C4-2B (cell line): Measurements from ENCODE around the gene HCN4.

Source experiments
- H3K27ac ChIP-seq: fragments of 450-650 bp; 2 replicates; pipeline ENCODE4 v1.5.1; 2017
- ZFX ChIP-seq: fragments of 450-650 bp; IDR thresholded peaks from 2 replicates; pipeline ENCODE4 v1.6.1; 2017
- TF ChIP-seq, protein P1 (sequence below): fragments of 450-650 bp; conservative IDR thresholded peaks from 2 replicates; pipeline ENCODE4 v1.5.1; 2017; ENCODE audit warnings: mild to moderate bottlenecking

Gene HCN4

DNA sequence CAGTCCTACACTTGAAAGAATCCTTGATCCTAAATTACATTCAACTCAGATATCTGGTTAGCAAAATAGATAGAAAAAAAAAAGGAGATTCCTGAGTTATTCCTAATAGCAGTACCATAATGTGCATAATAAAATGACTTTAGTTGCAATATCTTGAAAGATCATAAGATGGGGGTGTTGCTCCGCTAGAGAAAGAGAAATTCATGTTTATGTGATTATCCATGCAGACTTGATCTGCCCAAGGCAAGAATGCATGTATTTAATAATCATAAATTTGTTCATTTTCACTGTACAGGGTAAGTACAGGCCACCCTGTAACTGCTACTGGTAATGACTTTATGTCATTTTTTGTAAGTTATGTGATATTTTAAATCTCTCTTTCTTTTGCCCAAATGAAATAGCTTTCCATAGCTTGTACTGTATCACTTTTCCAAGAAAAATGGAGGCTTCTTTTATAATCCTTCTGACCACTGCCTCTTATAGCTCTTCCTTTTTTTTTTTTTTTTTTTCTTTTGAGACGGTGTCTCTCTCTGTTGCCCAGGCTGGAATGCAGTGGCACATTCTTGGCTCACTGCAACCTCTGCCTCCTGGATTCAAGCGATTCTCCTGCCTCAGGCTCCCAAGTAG lies 84.6 kb downstream of the HCN4 start:
- TF ChIP-seq ZFX = no peak
- TF ChIP-seq, protein P1, sequence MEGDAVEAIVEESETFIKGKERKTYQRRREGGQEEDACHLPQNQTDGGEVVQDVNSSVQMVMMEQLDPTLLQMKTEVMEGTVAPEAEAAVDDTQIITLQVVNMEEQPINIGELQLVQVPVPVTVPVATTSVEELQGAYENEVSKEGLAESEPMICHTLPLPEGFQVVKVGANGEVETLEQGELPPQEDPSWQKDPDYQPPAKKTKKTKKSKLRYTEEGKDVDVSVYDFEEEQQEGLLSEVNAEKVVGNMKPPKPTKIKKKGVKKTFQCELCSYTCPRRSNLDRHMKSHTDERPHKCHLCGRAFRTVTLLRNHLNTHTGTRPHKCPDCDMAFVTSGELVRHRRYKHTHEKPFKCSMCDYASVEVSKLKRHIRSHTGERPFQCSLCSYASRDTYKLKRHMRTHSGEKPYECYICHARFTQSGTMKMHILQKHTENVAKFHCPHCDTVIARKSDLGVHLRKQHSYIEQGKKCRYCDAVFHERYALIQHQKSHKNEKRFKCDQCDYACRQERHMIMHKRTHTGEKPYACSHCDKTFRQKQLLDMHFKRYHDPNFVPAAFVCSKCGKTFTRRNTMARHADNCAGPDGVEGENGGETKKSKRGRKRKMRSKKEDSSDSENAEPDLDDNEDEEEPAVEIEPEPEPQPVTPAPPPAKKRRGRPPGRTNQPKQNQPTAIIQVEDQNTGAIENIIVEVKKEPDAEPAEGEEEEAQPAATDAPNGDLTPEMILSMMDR = peak; percentile 40

DNA sequence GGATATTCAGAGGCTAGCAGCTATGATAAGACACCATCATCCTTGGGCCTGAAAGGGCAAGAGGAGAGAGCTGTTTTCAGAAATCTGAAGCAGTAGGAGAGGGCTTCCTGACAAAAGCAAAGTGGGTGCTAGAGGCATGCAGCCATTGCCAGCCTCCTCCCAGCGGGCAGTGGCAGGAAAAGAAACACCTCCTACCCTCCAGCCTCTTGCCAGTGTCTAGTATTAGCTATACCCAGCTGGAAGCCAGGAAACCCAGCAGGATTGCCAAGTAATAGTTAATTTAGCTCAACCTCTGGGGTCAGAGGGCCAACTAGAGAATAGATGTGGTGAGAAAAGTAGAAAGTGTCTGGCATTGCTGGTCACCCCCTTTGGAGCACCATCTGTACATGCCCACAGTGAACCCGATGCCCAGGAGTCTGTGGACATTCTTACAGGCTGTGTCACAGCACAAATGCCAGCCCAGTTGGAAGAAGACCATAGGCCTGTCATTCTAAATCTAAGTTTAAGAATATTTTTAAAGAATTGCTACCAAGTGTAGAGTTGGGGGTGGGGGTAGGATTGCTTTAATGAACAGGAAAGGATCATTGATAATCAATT lies 85.3 kb downstream of the HCN4 start:
- no peak overlapping the region for H3K27ac ChIP-seq
- no peak for TF ChIP-seq ZFX
- TF ChIP-seq, protein P1 = no peak

More for the DNA sequence above, 84.6 kb downstream of the HCN4 start:
- H3K27ac ChIP-seq = no peak overlapping the region

DNA sequence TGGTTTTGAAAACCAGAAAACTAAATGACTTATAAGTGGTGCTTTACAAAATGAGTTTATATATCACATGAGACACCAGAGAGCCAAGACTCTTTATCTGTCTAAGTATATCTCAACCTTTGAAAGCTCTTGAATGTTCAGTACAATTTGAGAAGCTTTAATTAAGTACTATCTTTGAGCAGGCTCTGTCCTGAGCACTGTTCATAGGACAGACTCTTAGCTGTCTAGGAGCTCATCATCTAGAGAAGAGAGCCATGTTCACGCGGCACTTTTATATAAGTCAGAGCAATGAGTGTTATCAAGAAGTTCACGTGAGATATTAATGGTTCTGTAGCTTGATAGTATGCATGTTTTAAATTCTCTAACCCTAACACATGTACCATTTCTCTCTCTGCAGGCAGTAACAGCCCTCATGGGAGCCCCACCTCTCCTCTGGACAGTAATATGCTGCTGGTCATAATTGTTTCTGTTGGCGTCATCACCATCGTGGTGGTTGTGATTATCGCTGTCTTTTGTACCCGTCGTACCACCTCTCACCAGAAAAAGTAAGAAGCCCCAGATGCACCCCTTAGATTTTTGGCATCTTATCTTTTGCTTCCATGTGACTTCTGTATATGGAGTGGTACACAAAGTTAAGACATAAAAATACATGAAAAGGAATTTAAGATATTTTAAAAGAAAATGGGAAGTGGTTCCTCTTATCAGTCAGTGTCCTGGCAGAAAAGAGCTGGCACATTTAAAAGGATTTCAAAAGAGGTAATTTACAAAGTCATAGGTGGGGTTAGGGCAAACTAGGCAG lies 86.0 kb downstream of the HCN4 start:
- TF ChIP-seq, protein P1 = no peak
- TF ChIP-seq ZFX = no peak
- H3K27ac ChIP-seq = no peak overlapping the region

DNA sequence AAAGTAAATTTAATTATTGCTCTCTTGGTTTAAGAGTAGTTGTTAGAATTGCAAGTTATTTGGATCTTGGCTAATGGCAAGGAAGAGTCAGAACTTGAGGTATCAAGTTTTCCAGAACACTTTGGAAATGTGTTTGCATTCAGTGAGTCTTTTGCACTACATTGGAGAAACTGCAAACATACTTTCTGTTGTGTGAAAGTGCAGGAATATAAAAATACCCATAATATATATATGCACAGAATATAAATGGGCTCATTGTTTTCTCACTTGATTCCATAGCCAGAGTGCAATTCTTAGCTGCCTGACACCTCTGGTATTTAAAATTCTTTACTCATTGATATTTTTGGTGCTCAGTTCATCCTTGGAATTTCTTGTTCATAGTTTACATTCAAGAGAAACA lies 92.9 kb downstream of the HCN4 start:
- TF ChIP-seq, protein P1 = no peak
- no peak for TF ChIP-seq ZFX
- H3K27ac ChIP-seq = no peak overlapping the region

DNA sequence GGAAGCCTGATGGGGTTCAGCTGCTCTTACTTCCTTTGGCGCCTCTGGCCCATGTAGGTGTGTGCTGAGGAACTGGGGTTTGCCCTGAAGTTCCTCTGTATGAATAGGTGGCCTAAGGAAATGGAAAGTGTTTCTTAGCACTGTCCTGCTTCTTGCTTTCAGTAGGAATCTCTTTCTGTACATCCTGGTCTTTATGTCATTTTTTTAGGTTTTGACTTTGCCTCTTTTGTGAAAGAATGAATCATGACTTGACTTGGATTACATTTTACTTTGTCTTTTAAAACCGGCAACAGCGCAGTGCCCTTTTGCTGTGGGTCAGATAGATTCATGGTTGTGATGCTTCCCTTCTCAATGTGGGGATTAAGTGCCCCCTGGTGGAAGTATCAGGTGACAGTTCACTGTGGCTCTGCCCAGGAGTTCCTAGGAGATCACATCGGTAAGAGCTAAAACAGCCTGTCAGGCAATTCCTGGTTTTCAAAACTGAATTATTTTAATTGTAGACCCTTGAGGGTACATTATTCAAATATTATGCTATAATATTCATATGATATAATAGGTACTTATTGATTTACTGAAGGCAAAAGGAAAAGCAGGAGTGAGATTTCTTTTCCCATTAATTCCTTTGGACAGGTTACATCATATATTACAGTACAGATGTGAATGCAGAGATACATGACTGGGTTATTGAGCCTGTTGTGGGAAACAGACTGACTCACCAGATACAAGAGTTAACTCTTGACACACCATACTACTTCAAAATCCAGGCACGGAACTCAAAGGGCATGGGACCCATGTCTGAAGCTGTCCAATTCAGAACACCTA lies 95.4 kb downstream of the HCN4 start:
- no peak for TF ChIP-seq ZFX
- TF ChIP-seq, protein P1 = peak; percentile 93
- H3K27ac ChIP-seq = no peak overlapping the region

DNA sequence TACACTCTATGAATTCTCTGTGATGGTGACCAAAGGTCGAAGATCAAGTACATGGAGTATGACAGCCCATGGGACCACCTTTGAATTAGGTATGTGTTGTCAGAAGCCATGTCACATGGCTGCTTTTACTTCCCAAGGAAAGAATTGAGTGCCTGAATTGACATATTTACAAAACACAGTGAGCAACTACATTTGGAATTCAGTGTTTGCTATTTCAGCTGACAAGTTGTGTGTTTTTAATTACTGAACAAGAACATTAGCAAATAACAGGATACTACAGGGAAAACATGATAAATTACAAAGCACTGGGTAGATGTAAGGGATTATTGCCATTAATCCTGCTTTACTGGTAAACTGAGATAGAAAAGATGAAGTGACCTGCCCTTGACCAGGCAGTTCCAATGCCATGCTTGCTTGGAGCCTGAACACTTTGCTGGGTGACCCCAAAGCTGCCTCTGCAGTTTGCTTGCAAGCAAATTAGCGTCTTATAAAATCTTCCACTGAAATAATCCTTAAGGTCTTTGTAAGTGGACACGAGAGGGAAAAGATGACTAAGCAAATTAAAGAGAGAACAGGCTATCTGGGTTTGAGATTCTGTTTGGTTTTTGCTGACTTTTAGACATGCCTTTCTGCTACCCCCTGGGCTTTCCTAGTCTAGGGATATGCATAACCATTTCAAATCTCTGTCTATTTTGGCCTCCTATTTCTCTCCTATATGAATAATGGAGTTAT lies 98.2 kb downstream of the HCN4 start:
- no peak for TF ChIP-seq ZFX
- TF ChIP-seq, protein P1 = no peak
- H3K27ac ChIP-seq = no peak overlapping the region
